Measurements from ENCODE around the gene MVD. TPM values are rescaled to one million over a fixed set of nuclear protein-coding genes. Genes with fewer than 3 reads are reported as not detected.

Gene MVD
- total RNA-seq, 2 donors from 2014 or later = 34.7 to 40.0 TPM

- DNase-seq (ENCODE audit: low spot score) = no peak
- H3K36me3 ChIP-seq = peaks cover 25 to 39% of the 10 kb centered on the region in 2 donors
- TF ChIP-seq POLR2AphosphoS5 (IDR thresholded peaks at IDR 0.05) = no peak
- no peak for TF ChIP-seq POLR2A (IDR thresholded peaks at IDR 0.05)
- TF ChIP-seq CTCF (IDR thresholded peaks at IDR 0.05) = no peak
- intact Hi-C loops (cut with DNase I) = no loop called here
- no peaks in the 10 kb centered on the region for H3K27me3 ChIP-seq (replicated peaks; ENCODE audit: insufficient read depth)
- H3K4me3 ChIP-seq = no peak overlapping the region
- no peaks in the 10 kb centered on the region for H3K4me1 ChIP-seq (replicated peaks)
- no peaks in the 10 kb centered on the region for H3K9me3 ChIP-seq
- 96% methylated on average over 25 of the region's 27 CpGs for WGBS
- no peak overlapping the region for H3K27ac ChIP-seq
Measured at GRCh38 chr16:88627531-88628411, 35.1 kb downstream of the MVD start.

- H3K27ac ChIP-seq = no peak overlapping the region
- H3K27me3 ChIP-seq (replicated peaks; ENCODE audit: insufficient read depth) = no peaks in the 10 kb centered on the region
- H3K36me3 ChIP-seq = peaks cover 31 to 37% of the 10 kb centered on the region in 2 donors
- TF ChIP-seq POLR2AphosphoS5 (IDR thresholded peaks at IDR 0.05) (no peak), POLR2A (IDR thresholded peaks at IDR 0.05) (no peak), CTCF (IDR thresholded peaks at IDR 0.05) (no peak)
- DNase-seq (ENCODE audit: low spot score) = no peak
- intact Hi-C loops (cut with DNase I) = no loop called here
- no peak overlapping the region for H3K4me3 ChIP-seq
- 89% methylated on average over 9 of the region's 9 CpGs for WGBS
- no peaks in the 10 kb centered on the region for H3K4me1 ChIP-seq (replicated peaks)
- no peaks in the 10 kb centered on the region for H3K9me3 ChIP-seq
Measured at GRCh38 chr16:88626646-88627045, 36.2 kb downstream of the MVD start.

GRCh38 chr16:88624977-88625576 lies 37.8 kb downstream of the MVD start:
- no peak for TF ChIP-seq POLR2A (IDR thresholded peaks at IDR 0.05)
- no peak for TF ChIP-seq POLR2AphosphoS5 (IDR thresholded peaks at IDR 0.05)
- TF ChIP-seq CTCF (IDR thresholded peaks at IDR 0.05) = no peak
- Histone ChIP-seq H3K4me3 (no peak overlapping the region), H3K9me3 (no peaks in the 10 kb centered on the region), H3K4me1 (replicated peaks) (no peaks in the 10 kb centered on the region), H3K27ac (no peak overlapping the region), H3K27me3 (replicated peaks; ENCODE audit: insufficient read depth) (no peaks in the 10 kb centered on the region), H3K36me3 (peaks cover 27 to 31% of the 10 kb centered on the region in 2 donors)
- 76% methylated on average over 17 of the region's 17 CpGs for WGBS
- intact Hi-C loops (cut with DNase I) = no loop called here
- DNase-seq (ENCODE audit: low spot score) = no peak

- 85% methylated on average over 11 of the region's 18 CpGs for WGBS
- H3K4me3 ChIP-seq = no peak overlapping the region
- H3K9me3 ChIP-seq = no peaks in the 10 kb centered on the region
- H3K27ac ChIP-seq = no peak overlapping the region
- intact Hi-C loops (cut with DNase I) = no loop called here
- DNase-seq (ENCODE audit: low spot score) = no peak
- H3K36me3 ChIP-seq = peaks cover 22 to 31% of the 10 kb centered on the region in 2 donors
- no peak for TF ChIP-seq POLR2AphosphoS5 (IDR thresholded peaks at IDR 0.05)
- no peak for TF ChIP-seq CTCF (IDR thresholded peaks at IDR 0.05)
- TF ChIP-seq POLR2A (IDR thresholded peaks at IDR 0.05) = no peak
- no peaks in the 10 kb centered on the region for H3K27me3 ChIP-seq (replicated peaks; ENCODE audit: insufficient read depth)
- no peaks in the 10 kb centered on the region for H3K4me1 ChIP-seq (replicated peaks)
Measured at GRCh38 chr16:88624481-88624880, 38.4 kb downstream of the MVD start.
